ENCODE data around the gene ITK. TPM values are rescaled to one million over a fixed set of nuclear protein-coding genes. Genes with fewer than 3 reads are reported as not detected.

Gene ITK
- total RNA-seq, 1 experiment from 2014 or later: not detected

- BruUV-seq (replicated peaks): no TSS peak
- H3K27me3 Mint-ChIP-seq (ENCODE audit: insufficient read depth, unreplicated experiment): no peaks in the 10 kb centered on the region
- Histone ChIP-seq H3K4me1 (no peaks in the 10 kb centered on the region), H3K9me3 (no peaks in the 10 kb centered on the region), H3K27me3 (replicated peaks; ENCODE audit: control insufficient read depth, insufficient read depth, low read length) (no peaks in the 10 kb centered on the region), H3K36me3 (ENCODE audit: control insufficient read depth, insufficient read depth, low read length) (peaks cover 2% of the 10 kb centered on the region; the same call in 1 of the 2 replicates), H3K4me3 (ENCODE audit: low read depth, low read length) (no peak overlapping the region)
- peaks cover 8% of the 10 kb centered on the region for H3K4me1 Mint-ChIP-seq (ENCODE audit: low read depth, unreplicated experiment)
- ChIA-PET CTCF (no interaction called here), POLR2A (no interaction called here)
- no peak for DNase-seq
- intact Hi-C loops (cut with micrococcal nuclease; ENCODE audit: unreplicated experiment): no loop called here
- no peaks in the 10 kb centered on the region for H3K9me3 Mint-ChIP-seq (ENCODE audit: unreplicated experiment)
- no peak for TF ChIP-seq CTCF (IDR thresholded peaks at IDR 0.05; ENCODE audit: insufficient read depth in 1 of 2, low read depth in 1 of 2, low read length in 1 of 2, severe bottlenecking in 1 of 2, unreplicated experiment in 1 of 2)
- H3K36me3 Mint-ChIP-seq (ENCODE audit: insufficient read depth, unreplicated experiment): peaks cover 29% of the 10 kb centered on the region
- H3K27ac Mint-ChIP-seq (ENCODE audit: unreplicated experiment): no peak overlapping the region
- no peak overlapping the region for H3K4me3 Mint-ChIP-seq (ENCODE audit: unreplicated experiment)
Measured at GRCh38 chr5:157137691-157138090, 42.9 kb upstream of the ITK start.

DNA sequence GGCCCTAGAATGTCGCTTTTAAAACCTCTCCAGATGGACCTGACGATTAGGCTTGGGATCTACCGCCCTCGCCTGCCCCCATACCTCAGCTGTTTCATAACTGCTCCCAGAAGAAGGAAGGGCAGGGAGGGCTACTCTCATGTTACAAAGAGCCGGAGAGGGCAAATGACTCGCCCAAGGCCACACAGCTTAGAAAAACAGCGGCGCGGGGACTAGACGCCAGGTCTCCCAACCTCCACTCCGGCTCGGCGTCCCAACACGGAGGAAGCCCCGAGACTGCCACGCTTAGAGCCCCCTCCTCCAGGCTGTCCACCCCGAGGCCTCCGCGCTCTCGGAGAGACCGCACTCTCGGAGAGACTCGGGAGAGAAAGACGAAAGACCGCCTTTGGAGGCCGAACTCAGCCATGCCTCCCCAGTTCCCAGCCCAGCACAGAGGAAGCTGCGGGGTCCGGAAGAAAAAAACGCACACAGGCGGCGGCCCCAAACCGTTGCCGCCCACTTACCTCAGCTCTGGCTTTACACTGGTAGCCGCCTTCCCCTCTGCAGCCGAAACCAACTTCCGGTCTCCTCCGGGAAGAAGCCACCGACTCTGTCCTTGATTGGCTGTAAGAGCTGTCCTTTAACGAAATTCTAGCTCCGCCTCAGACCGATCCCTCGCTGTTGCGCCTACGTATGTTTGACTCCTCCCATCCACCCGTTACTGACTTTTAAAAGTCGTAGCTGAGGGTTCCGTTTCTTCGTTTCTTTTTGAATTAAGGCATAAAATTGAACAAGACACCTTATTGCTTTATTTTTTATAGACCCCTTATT is 38.1 kb upstream of the ITK start, which contains the start of gene MED7:
Gene MED7, minus strand, starts transcription at position 549 of the 810 bp plus-strand sequence. CDS start 3,434 bp downstream, outside the sequence.
- H3K27ac Mint-ChIP-seq (ENCODE audit: unreplicated experiment): peak within 1 kb of the TSS; percentile 98
- H3K9me3 ChIP-seq: no peaks in the 10 kb centered on the region
- BruUV-seq (replicated peaks): TSS peak; percentile 74
- H3K4me1 ChIP-seq: no peaks in the 10 kb centered on the region
- H3K27me3 Mint-ChIP-seq (ENCODE audit: insufficient read depth, unreplicated experiment): no peaks in the 10 kb centered on the region
- peak within 1 kb of the TSS; percentile 96 for H3K4me3 Mint-ChIP-seq (ENCODE audit: unreplicated experiment)
- H3K36me3 ChIP-seq (ENCODE audit: control insufficient read depth, insufficient read depth, low read length): peaks cover 2% of the 10 kb centered on the region; the same call in 1 of the 2 replicates
- H3K4me1 Mint-ChIP-seq (ENCODE audit: low read depth, unreplicated experiment): peaks cover 8% of the 10 kb centered on the region
- peaks cover 34% of the 10 kb centered on the region for H3K36me3 Mint-ChIP-seq (ENCODE audit: insufficient read depth, unreplicated experiment)
- H3K4me3 ChIP-seq (ENCODE audit: low read depth, low read length): peak within 1 kb of the TSS; percentile 82
- CTCF ChIA-PET: interaction anchor here (0.7 to 2.3 kb wide), 4 partner anchors 10 to 207 kb away, joined by 3 to 14 read pairs (median 3); partner anchors contain the start of gene HAVCR1
- peak; percentile 97 to 98 for DNase-seq
- intact Hi-C loops (cut with micrococcal nuclease; ENCODE audit: unreplicated experiment): loop anchor here (1.0 kb wide), 1 partner anchor 449 kb away; no protein-coding TSS in a partner anchor
- TF ChIP-seq CTCF (IDR thresholded peaks at IDR 0.05; ENCODE audit: insufficient read depth in 1 of 2, low read depth in 1 of 2, low read length in 1 of 2, severe bottlenecking in 1 of 2, unreplicated experiment in 1 of 2): no peak
- POLR2A ChIA-PET: interaction anchor here (0.6 to 1.9 kb wide), 6 partner anchors 10 to 567 kb away, joined by 3 to 11 read pairs (median 6); partner anchors contain the start of gene HAVCR1
- H3K9me3 Mint-ChIP-seq (ENCODE audit: unreplicated experiment): no peaks in the 10 kb centered on the region
- H3K27me3 ChIP-seq (replicated peaks; ENCODE audit: control insufficient read depth, insufficient read depth, low read length): no peaks in the 10 kb centered on the region

- peaks cover 2% of the 10 kb centered on the region; the same call in 1 of the 2 replicates for H3K36me3 ChIP-seq (ENCODE audit: control insufficient read depth, insufficient read depth, low read length)
- TSS peak; percentile 100 for BruUV-seq (replicated peaks)
- Mint-ChIP-seq H3K9me3 (ENCODE audit: unreplicated experiment) (no peaks in the 10 kb centered on the region), H3K27me3 (ENCODE audit: insufficient read depth, unreplicated experiment) (no peaks in the 10 kb centered on the region), H3K36me3 (ENCODE audit: insufficient read depth, unreplicated experiment) (peaks cover 34% of the 10 kb centered on the region), H3K4me3 (ENCODE audit: unreplicated experiment) (peak overlapping the region; percentile 96), H3K4me1 (ENCODE audit: low read depth, unreplicated experiment) (peaks cover 8% of the 10 kb centered on the region), H3K27ac (ENCODE audit: unreplicated experiment) (peak overlapping the region; percentile 98)
- DNase-seq: peak in 1 of 2 experiments; percentile 10
- intact Hi-C loops (cut with micrococcal nuclease; ENCODE audit: unreplicated experiment): no loop called here
- peak overlapping the region; percentile 47 for H3K4me3 ChIP-seq (ENCODE audit: low read depth, low read length)
- TF ChIP-seq CTCF (IDR thresholded peaks at IDR 0.05; ENCODE audit: insufficient read depth in 1 of 2, low read depth in 1 of 2, low read length in 1 of 2, severe bottlenecking in 1 of 2, unreplicated experiment in 1 of 2): no peak
- no peaks in the 10 kb centered on the region for H3K4me1 ChIP-seq
- no peaks in the 10 kb centered on the region for H3K27me3 ChIP-seq (replicated peaks; ENCODE audit: control insufficient read depth, insufficient read depth, low read length)
- no peaks in the 10 kb centered on the region for H3K9me3 ChIP-seq
- ChIA-PET CTCF (interaction anchor here (0.7 to 2.3 kb wide), 4 partner anchors 11 to 207 kb away, joined by 3 to 14 read pairs (median 3); partner anchors contain the start of gene HAVCR1), POLR2A (interaction anchor here (0.6 to 1.9 kb wide), 7 partner anchors 11 to 567 kb away, joined by 3 to 11 read pairs (median 4); partner anchors contain the start of gene HAVCR1)
Measured at GRCh38 chr5:157143127-157143971, 37.3 kb upstream of the ITK start.
